DMS53 treated with DMSO at 0.1 percent for 48 hours (cell line): Measurements from ENCODE around the gene SASS6.

Experiments
- DNase-seq: peaks from one replicate; lab custom pipeline; 2025; ENCODE audit not compliant: unreplicated experiment; lab: John Stamatoyannopoulos, UW

The SASS6 gene

GRCh38 chr1:100115524-100115923 lies 17.2 kb downstream of the SASS6 start:
- DNase-seq, result no peak

GRCh38 chr1:100109554-100110066 lies 23.1 kb downstream of the SASS6 start:
- no peak for DNase-seq

- DNase-seq, result no peak
Measured at GRCh38 chr1:100107696-100108095, 25.0 kb downstream of the SASS6 start.

GRCh38 chr1:100101564-100101963 lies 31.2 kb downstream of the SASS6 start:
- DNase-seq, result no peak

GRCh38 chr1:100100202-100100601 lies 32.5 kb downstream of the SASS6 start:
- no peak for DNase-seq

GRCh38 chr1:100090471-100090870 lies 42.3 kb downstream of the SASS6 start:
- DNase-seq, result no peak

GRCh38 chr1:100089082-100089481 lies 43.6 kb downstream of the SASS6 start:
- DNase-seq, result no peak

GRCh38 chr1:100087396-100087795 lies 45.3 kb downstream of the SASS6 start:
- no peak for DNase-seq

- no peak for DNase-seq
Measured at GRCh38 chr1:100080331-100080730, 52.4 kb downstream of the SASS6 start.

- DNase-seq, result no peak
Measured at GRCh38 chr1:100077531-100077930, 55.2 kb downstream of the SASS6 start.

GRCh38 chr1:100076744-100077143 lies 56.0 kb downstream of the SASS6 start:
- DNase-seq, result no peak

- no peak for DNase-seq
Measured at GRCh38 chr1:100076319-100076718, 56.4 kb downstream of the SASS6 start.

- no peak for DNase-seq
Measured at GRCh38 chr1:100075773-100076172, 57.0 kb downstream of the SASS6 start.

- no peak for DNase-seq
Measured at GRCh38 chr1:100074604-100075395, 57.9 kb downstream of the SASS6 start.

GRCh38 chr1:100073531-100073930 lies 59.2 kb downstream of the SASS6 start:
- DNase-seq, result no peak

GRCh38 chr1:100070201-100070939 lies 62.4 kb downstream of the SASS6 start:
- no peak for DNase-seq

GRCh38 chr1:100065969-100066227 lies 66.8 kb downstream of the SASS6 start:
- DNase-seq, result no peak

GRCh38 chr1:100065183-100065968 lies 67.4 kb downstream of the SASS6 start:
- no peak for DNase-seq

- no peak for DNase-seq
Measured at GRCh38 chr1:100061681-100062080, 71.0 kb downstream of the SASS6 start.

GRCh38 chr1:100053727-100054126 lies 79.0 kb downstream of the SASS6 start:
- no peak for DNase-seq

- DNase-seq, result no peak
Measured at GRCh38 chr1:100053119-100053518, 79.6 kb downstream of the SASS6 start.

- no peak for DNase-seq
Measured at GRCh38 chr1:100051893-100052292, 80.8 kb downstream of the SASS6 start.
